Mesenteric fat pad (tissue), 1 donor: ENCODE measurements around the gene MRPL54. TPM values are rescaled to one million over a fixed set of nuclear protein-coding genes. Genes with fewer than 3 reads are reported as not detected.

ENCODE experiments used
- DNase-seq: peaks from one replicate; pipeline ENCODE4 v3.0.0-alpha.2; 2020; ENCODE audit warnings: low spot score
- total RNA-seq: library from RNA; stranded (reverse); fragmentation: NEBNext Ultra II Directional; extraction: Animal tissue kit (Norgen Biotek cat#: 25700); gene quantifications from one replicate; pipeline ENCODE4 v1.2.1, GENCODE V29; 2021
- donor health status: DM: yes; HTN: yes; CAD: no.

The MRPL54 gene
- total RNA-seq, 1 donor from 2014 or later, result 72.7 TPM

DNA sequence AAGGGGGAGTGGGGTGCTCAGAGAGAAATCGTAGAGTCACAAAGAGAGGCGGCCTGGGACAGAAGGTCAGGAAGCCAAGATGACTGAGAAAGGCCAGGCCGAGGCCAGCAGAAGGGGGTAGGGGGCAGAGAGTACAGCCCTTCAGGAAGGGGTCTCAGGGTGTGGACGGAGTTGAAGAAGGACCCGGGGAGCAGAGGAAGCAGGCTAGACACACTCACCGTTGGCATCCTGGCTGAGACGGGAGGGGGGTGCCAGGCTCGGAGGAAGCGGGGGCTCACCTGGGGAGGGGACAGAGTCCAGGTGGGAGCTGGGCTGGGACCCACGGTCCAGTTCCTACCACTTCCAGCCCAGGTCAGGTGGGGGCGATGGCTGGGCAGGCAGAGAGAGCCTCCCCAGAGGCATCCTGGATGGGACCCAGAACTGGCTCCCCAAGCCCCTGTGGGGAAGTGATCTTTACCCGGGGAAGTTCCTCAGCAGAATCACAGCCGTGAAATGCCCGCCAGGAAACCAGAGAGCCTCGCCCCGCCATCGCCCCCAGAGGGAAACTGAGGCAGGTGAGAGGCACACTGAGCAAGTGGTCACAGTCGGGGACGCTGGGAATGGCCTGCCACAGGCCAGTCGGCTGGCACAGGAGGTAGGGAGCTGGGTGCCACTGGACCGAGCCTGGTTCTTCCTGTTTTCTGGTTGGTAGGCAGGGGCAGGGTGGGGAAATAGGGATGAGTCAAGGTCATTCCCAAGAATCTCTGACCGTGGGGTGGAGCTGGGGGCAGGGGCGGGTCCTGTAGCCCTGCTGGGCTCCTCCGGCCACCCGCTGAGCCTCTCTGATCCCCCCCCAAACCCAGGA lies 22.3 kb downstream of the MRPL54 start:
- no peak for DNase-seq

DNA sequence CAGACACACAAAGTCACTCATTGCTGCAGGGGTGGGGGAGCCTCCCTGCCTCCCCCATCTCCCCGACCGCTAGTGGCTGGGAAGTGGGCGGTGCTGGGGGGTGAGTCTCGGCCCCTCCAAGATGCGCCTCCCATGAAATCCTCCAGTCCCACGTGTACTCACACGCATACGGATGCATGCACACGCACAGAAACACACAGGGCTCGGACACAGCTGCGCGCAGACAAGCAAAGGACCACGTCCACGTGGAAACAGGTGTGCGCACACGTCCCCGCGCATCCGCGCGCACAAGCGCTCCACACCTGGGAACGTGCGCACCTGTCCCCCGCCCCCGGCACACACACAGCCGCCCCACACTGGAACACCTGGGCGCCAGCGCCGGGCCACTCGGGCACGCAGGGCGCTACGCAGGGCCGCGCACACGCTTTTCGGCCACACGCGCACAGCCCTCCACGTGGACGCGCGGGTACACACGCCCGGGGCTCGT lies 23.0 kb downstream of the MRPL54 start:
- no peak for DNase-seq

DNA sequence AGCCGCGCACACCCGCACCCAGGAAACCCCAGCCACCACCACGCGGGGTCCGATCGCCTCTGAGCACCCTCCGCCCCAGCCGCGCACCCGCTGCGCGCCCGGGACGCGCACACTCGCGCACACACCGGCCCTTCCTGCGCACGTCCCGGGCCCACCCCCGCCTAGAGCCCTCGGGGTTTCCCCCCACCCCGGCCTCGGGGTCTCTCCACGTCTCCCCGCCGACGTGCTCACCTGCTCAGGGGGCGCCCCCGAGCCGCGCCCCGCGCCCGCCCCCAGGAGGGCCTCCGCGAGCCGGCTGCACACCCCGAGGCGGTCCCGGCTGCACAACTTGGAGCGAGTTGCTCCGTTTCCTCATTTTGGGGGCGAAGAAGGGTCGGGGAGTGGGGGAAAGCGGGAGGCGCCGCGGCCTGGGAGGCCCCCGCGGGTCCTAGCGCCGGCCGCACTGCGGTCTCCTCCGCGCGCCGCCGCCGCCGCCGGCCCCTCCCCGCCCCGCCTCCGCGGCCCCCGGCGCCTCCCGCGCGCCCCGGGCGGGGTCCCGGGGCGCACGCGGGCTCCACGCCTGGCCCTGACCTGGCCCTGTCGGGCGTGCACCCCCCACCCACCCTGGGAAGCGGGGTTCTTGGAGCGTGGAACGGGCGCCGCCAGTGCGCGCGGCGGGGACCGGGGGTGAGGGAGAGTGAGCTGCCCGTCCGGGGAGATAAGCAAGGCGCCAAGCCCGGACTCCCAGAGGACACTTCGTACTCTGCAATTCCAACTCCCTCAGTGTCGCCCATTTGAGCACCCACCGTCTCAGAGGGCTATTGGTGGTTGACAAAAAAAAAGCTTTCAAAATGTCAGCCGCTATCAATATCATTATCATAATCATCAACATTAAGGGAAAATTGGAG lies 23.7 kb downstream of the MRPL54 start, which contains the start of gene MATK:
MATK (minus strand) TSS at position 444 of the 887 bp plus-strand sequence. CDS start 1,246 bp downstream, outside the sequence.
- DNase-seq, result no peak

DNA sequence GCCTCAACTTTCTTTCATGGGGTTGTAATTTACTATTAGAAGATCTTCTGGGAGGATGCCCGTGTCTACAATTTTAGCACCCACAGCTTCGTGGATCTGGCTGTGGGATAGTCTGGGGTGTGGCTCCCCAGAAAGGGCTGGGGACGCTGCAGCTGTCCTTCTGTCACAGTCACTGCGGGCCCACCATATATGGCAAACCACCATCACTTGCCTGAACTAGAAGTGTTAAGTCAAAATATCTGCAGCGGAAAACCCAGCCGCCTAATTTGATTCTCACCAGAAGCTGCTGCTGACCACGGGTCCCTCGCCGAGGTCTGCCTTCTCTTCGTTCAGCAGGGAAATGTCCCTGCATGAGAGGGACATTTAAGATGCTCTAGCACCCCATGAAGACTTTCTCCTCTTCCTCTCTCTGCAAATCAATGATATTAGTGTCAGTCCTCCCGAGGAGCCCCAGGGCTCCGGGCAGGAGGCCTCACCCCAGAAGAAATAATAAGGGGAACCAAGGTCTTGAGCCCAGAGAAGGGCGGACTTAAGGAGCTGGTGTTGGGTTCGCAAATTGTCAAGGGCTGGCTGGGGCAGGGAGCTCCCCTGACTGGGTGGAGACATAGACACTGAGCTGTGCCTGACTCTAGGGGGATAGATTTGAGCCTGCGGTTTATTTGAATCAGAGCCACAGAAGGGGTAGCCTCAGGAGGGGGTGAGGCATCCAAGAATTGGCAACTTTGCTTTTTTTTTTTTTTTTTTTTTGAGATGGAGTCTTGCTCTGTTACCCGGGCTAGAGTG lies 26.7 kb downstream of the MRPL54 start:
- DNase-seq, result no peak

DNA sequence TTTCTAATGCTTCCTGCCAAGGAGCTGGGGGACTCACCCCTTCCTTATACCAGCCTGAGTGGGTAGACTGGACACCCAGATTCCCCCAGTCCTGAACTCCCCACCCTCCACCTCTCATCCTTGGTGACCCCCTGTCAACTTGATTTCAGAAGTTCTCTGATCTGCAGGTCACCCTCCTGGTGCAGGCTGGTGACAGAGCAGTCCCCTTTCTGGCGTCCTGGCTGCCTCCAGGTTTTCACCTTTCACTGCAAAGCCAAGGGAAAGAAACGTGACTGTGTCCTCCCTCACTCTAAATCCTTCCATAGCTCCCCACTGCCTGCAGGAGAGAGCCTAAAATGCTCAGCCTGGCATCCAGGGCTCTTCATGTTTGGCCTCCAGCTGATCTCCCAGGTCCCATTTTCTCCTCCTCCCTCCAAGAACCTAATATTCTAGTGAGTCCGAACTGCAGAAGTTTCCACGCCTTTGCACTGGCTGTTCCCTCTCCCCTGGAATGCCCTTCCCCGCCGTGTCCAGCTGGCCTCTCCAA lies 27.8 kb downstream of the MRPL54 start:
- no peak for DNase-seq

DNA sequence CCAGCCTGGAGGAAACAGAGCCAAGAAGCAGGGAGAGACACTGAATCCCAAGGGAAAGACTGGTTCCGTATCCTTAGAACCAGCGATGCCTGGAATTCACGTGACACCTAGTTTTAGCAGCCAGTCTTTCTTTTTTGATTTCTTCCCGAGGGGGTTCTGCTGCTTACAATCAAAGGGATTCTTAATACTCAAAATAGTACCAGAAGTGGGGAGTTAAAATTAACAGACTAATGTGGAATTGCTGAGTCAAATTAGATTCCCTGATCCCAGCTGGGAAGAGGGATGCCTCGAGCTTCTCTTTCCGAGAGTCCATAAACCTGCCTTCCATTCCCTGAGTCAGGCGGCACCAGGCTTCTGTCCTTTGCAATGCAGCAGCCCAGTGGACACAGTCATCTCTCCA lies 28.5 kb downstream of the MRPL54 start:
- no peak for DNase-seq

DNA sequence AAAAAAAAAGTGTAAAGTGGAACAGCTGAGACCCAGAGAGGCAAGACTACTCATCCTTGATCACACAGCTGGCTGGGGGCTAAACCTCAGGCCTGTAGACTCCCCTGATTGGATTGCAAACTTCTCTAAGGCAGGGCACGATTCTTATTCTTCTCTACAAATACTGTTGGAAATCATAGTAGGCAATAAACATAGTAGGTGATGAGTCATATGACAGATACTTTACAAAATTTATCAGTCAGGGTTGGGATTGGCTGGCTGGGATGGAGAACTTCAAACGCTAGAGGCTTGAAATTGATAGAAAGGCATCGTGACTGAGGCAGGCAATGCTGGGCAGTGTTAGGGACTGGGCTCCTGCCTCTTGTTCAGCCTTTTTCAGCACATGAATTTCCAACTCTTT lies 29.6 kb downstream of the MRPL54 start:
- DNase-seq, result no peak

DNA sequence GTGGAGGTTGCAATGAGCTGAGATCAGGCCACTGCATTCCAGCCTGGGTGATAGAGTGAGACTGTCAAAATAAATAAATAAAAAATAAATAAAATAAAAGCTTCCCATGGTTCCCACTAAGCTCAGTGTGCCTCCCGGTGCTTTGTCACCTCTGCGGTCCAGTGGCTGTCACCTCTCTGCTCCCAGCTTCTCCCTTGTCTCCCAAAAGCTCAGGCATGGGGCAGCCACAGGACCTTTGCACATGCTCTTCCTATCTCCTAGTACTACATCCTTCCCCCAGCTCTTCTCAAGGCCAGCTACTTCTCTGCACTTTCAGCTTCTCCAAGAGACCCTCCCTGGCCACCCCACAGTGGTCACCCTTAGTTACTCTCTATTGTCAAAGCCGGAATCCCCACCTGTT lies 31.3 kb downstream of the MRPL54 start:
- no peak for DNase-seq

DNA sequence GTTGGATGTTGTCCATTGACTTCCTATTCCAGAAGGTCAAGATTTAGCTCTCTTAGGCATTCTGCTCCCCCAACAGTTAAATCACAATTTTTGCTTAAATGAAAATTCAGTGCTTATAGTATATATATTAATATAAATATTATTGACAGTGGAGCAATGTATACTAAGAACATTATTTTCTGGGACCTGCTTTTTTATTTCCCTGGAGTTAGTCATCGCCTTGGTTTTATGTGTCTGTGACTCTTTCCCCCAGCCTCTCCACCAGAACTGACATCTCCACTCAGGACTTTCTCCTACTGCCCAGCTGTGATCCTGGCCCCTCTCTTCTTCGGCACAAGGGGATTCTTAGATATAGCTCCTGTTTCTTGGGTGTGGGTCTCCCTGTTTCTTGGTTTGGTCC lies 33.9 kb downstream of the MRPL54 start:
- DNase-seq, result no peak

DNA sequence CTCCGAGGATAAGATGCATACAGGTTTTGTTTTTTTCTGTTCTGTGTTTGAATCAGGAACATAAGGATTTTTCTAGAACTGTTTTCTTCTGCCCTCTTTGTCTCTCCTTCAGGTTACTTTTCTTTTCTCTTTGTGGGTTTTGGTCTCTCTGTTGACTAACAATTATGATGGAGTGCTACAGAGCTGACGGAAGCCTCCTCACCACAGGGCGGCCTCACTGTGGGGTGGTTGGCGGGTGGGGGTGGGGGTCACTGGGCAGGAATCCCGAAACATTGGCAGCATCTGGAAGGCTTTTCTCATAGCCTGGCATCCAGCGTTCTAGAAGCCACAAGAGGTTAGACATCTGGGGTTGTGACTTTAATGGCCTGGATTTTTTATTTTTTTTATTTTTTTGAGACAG lies 35.7 kb downstream of the MRPL54 start:
- DNase-seq, result no peak

DNA sequence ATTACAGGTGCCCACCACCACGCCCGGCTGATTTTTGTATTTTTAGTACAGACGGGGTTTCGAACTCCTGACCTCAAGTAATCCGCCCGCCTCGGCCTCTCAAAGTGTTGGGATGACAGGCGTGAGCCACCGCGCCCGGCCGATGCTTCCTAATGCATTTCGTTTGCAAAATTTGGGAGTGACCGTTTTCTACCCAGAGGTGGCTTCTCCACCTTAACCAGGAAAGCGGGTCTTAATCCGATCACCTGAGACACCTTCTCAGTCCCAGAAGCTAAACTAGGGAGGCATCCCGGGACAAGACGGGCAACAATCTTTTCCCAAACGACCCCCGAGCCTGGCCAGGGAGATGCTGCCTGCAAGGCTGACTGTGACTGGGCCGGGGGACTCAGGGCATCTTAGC lies 38.5 kb downstream of the MRPL54 start:
- DNase-seq, result no peak

DNA sequence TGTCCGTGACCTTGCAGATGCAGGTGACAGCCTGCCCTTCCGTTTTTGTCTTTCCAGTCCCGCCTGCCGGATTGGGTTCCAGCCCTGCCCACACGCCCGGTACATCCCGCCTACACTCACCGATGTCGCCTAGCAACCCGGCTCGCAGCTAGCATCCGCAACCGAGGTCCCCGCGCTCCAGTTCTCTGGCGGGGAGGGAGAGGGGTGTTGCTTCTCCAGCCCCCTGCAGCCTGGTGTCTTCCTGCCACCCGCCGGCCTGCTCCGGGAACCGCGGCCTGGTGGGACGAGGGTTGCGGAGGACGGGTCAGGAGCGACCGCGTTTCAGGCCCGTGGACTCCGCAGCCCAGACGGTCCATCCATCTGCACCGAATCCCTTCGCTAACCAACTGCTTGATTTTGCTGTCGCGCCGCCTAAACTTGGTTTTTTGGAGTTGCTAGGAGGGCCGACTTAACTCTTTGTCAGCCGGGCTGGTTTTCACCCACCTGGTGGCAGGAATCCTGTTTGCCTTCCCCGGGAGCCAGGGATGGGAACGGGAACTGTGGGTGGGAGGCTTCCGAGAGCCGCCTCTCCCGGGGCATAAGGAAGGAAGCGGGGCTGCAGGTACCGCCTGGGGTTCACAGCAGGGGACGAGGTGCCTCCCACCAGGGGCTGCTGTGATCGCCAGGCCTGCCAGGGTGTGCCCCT lies 39.1 kb downstream of the MRPL54 start:
- DNase-seq, result no peak

DNA sequence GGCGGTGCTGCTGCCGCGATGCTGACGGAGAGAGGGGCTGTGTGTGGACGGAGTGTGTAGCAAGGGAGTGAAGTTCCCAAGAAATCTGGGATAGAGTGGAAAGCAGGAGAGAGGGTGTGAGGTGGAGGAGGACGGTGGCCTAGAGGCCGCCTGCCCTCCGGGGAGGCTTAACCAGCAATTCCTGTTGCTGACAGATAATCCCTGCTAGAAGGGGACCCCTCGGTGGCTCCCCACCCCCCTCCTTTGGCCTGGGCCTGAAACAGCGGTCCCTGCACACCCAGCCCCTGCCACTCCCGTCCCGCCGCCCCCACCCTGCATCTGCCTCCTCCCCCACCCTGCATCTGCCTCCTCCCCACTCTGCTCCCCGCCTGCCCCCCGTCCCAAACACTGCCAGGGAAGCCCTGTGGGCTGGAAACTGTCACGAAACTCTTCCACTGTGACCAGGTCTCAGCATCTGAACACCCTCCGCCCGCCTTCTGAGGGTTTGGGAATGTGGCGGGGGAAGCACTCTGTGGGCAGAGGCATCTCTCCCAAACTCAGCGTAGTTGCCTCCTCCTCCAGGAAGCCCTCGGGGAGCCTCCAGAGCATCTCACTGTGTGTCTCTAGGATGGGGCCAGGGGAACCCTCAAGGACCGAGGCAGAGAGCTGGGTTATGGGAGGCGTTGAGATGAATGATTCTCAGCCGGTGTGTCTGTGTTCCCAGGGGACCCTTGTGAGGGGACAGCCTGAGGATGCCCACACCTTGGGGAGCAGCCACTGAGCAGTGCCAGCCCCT lies 40.8 kb downstream of the MRPL54 start:
- no peak for DNase-seq

DNA sequence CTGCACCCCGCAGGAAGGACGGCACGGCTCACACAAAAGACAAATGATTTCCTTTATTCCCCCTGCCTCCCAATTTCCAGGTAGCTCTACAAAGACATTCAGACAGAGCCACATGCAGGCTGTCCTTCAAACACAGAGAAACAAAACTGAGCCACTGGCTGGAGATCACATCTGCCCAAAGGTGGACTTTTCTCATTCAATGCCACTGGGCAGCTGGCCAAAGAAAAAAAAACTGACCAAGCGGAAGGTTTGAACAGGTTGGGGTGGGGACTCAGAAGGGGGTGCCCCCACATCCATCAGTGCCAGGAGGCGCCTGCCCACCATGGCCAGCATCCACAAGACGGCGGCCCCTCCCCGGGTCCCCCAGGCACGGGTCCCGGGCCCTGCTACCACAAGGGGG lies 41.5 kb downstream of the MRPL54 start:
- DNase-seq, result no peak

DNA sequence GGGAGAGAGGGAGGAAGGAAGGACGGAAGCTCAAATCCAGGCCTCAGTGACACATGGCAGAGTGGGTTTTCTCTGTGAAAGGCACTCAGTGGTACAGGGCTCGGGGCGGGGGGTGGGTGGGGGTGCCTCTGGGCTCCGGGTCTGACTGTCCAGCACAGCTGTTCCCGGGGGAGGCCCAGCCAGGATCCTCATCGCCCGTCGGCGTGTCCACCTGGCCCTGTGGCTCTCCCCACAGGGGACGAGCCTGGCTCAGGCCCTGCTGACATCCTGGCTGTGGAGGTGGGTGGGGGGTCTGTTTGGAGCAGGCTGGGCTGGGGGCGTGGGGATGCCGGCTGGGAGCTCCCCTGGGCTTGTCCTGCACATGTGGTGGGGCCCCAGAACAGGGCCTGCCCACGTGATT lies 41.9 kb downstream of the MRPL54 start:
- no peak for DNase-seq

DNA sequence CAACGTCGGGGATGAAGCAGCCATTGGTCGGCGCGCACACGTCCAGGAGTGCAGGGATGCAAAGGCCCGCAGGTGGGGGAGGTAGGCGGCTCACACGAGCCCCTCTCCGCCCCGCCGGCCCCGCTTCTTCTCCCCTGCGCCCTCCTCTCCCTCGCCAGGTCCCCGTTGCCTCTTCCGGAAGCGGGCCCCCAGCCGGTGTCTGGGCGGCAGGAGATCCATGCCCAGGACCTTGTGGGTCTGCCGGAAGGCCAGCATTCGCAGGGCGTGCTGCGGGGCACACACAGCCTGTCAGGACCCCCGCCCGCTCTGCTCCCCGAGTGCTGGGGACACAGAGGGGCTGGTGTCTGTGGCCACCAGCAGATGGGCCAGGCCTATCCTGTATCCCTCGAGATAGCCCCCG lies 43.4 kb downstream of the MRPL54 start:
- no peak for DNase-seq

DNA sequence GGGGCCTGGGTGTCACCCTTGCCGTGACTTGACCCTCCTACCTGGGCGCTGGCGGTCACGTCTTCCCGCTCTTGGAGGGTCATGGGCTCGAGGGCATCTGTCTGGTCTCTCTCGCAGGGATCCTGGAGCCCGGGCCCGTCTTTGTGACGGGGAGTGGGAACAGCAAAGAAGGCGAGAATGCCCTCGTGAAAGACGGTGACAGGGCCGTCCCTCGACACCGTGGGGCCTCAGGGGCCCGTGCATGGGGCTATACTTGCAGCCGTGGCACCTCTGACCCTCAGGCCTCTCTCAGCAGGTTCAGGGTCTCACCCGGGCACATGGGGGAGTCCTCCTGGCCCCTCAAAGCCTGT lies 44.6 kb downstream of the MRPL54 start:
- no peak for DNase-seq

DNA sequence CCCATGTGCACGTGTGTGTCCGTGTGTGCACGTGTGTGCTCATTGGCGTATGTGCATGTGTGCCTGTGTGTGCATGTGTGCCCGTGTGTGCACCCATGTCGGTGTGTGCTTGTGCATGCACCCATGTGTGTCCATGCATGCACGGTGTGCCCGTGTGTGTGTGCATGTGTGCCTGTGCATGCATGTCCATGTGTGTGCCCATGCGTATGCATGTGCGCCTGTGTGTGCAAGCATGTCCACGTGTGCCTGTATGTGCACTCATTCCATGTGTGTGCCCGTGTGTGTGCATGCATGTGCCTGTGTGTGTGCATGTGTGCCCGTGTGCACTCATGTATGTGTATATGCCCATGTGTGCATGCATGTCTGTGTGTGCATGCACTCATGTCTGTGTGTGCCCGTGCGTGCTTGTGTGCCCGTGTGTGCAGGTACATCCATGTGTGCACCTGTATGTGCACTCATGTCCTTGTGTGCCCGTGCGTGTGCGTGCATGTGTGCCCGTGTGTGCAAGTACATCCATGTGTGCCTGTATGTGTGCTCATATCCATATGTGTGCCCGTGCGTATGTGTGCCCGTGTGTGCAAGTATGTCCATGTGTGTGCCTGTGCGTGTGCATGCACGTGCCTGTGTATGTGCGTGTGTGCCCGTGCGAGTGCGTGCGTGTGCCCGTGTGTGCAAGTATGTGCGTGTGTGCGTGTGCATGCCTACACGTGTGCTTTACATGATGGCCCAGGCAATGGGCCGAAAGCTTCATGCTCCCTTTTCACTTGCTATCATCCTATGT lies 45.3 kb downstream of the MRPL54 start:
- DNase-seq, result no peak
